Measurements from ENCODE around the gene CDH24. TPM values are rescaled to one million over a fixed set of nuclear protein-coding genes. Genes with fewer than 3 reads are reported as not detected.

CDH24 gene
- total and polyA plus RNA-seq, 2 of the 4 experiments (the other 2 are of a cell fraction): 3.9 to 24.4 TPM

- in situ Hi-C loops (cut with MboI; ENCODE audit: low sequenced_read_pairs): loop anchor here (5.0 kb wide), 1 partner anchor 37 kb away; no protein-coding TSS in a partner anchor
- no peak overlapping the region for H3K4me3 ChIP-seq (ENCODE audit: insufficient read depth, low read depth, low read length)
- BruUV-seq (replicated peaks): no TSS peak
Observed at GRCh38 chr14:23104070-23104590, 46.8 kb upstream of the CDH24 start.

More at GRCh38 chr14:23104070-23104590, 46.8 kb upstream of the CDH24 start:
- no peak for TF ChIP-seq POLR2A (IDR thresholded peaks at IDR 0.05; ENCODE audit: low read depth, low read length)
- no peak for TF ChIP-seq NFE2L2 (IDR thresholded peaks at IDR 0.05; ENCODE audit: low read depth, low read length)
- TF ChIP-seq, protein P1, sequence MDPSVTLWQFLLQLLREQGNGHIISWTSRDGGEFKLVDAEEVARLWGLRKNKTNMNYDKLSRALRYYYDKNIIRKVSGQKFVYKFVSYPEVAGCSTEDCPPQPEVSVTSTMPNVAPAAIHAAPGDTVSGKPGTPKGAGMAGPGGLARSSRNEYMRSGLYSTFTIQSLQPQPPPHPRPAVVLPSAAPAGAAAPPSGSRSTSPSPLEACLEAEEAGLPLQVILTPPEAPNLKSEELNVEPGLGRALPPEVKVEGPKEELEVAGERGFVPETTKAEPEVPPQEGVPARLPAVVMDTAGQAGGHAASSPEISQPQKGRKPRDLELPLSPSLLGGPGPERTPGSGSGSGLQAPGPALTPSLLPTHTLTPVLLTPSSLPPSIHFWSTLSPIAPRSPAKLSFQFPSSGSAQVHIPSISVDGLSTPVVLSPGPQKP (IDR thresholded peaks at IDR 0.05; ENCODE audit: borderline replicate concordance, low read depth, low read length): no peak
- no peak for TF ChIP-seq CHD1 (IDR thresholded peaks at IDR 0.05; ENCODE audit: low read depth, low read length)
- Histone ChIP-seq H2BK5ac (ENCODE audit: low read depth, low read length, poor library complexity, severe bottlenecking) (no peak overlapping the region), H3K14ac (replicated peaks; ENCODE audit: low read depth, low read length) (peak overlapping the region; percentile 90), H3K18ac (ENCODE audit: low read depth, low read length) (no peak overlapping the region; the same call in 1 of the 2 replicates), H3K79me1 (ENCODE audit: low read depth in 1 of 2, low read length in 2 of 2) (peaks cover 3 to 23% of the 10 kb centered on the region in 2 experiments; a peak in 3 of 4 replicates), H4K5ac (ENCODE audit: low read depth, low read length) (peak overlapping the region; percentile 41; the same call in 1 of the 2 replicates), H3K4me1 (ENCODE audit: control insufficient read depth, insufficient read depth, low read length) (peaks cover 6% of the 10 kb centered on the region), H3K9me3 (ENCODE audit: control insufficient read depth, insufficient read depth, low read length) (no peaks in the 10 kb centered on the region), H4K91ac (ENCODE audit: insufficient read depth, low read depth, low read length) (peak overlapping the region; percentile 44), H3K9me1 (ENCODE audit: insufficient read depth, low read length) (peaks cover 2% of the 10 kb centered on the region; the same call in 1 of the 2 replicates), H2AK9ac (replicated peaks; ENCODE audit: low read depth, low read length, poor library complexity) (no peak overlapping the region), H3K56ac (ENCODE audit: extremely low read depth, insufficient read depth, low read length) (no peak overlapping the region), H4K8ac (ENCODE audit: low read depth in 2 of 2, low read length in 2 of 2) (peak overlapping the region; percentile 39 to 59; a peak in 2 of 4 replicates), H3K4me2 (ENCODE audit: low read depth, low read length) (peak overlapping the region; percentile 56), H3K9ac (ENCODE audit: low read depth, low read length) (peak overlapping the region; percentile 56), H3K36me3 (ENCODE audit: control insufficient read depth, insufficient read depth, low read length) (peaks cover 4% of the 10 kb centered on the region; the same call in 1 of the 2 replicates), H3K4ac (ENCODE audit: low read depth, low read length) (peak overlapping the region; percentile 75), H4K20me1 (ENCODE audit: insufficient read depth, low read length) (peaks cover 16% of the 10 kb centered on the region; the same call in 1 of the 2 replicates), H2AFZ (replicated peaks; ENCODE audit: low read length, poor library complexity) (peak overlapping the region; percentile 90), H3K27ac (ENCODE audit: insufficient read depth, low read length) (no peak overlapping the region), H3K23ac (ENCODE audit: low read depth, low read length) (peak overlapping the region; percentile 85), H2BK15ac (ENCODE audit: low read depth, low read length) (peak overlapping the region; percentile 65; the same call in 1 of the 3 replicates), H2AK5ac (ENCODE audit: low read depth, low read length) (peak overlapping the region; percentile 75; the same call in 1 of the 2 replicates), H3K27me3 (ENCODE audit: control insufficient read depth, insufficient read depth, low read length) (no peaks in the 10 kb centered on the region), H2BK20ac (ENCODE audit: low read depth, low read length) (peak overlapping the region; percentile 52; the same call in 1 of the 2 replicates), H2BK120ac (ENCODE audit: low read depth, low read length) (peak overlapping the region; percentile 88)
- no CpG with 5 or more reads among the region's 6 CpGs for WGBS, 2 experiments (ENCODE audit: extremely low coverage in 2 of 2, insufficient read length in 1 of 2)
- ChIA-PET CTCF (interaction anchor here (0.7 to 1.4 kb wide), 4 partner anchors 9 to 42 kb away, joined by 3 to 5 read pairs (median 4); no protein-coding TSS in a partner anchor), POLR2A (ENCODE audit: unreplicated experiment) (no interaction called here)
- ATAC-seq (ENCODE audit: low read depth) (no peak), DNase-seq (no peak)
- dilution Hi-C loops (cut with HindIII; ENCODE audit: low sequenced_read_pairs, unreplicated experiment): no loop called here
- intact Hi-C loops (cut with micrococcal nuclease): no loop called here

Data from IMR-90 (cell line).